Measurements from ENCODE around the gene CARD19.

Gene CARD19

DNA sequence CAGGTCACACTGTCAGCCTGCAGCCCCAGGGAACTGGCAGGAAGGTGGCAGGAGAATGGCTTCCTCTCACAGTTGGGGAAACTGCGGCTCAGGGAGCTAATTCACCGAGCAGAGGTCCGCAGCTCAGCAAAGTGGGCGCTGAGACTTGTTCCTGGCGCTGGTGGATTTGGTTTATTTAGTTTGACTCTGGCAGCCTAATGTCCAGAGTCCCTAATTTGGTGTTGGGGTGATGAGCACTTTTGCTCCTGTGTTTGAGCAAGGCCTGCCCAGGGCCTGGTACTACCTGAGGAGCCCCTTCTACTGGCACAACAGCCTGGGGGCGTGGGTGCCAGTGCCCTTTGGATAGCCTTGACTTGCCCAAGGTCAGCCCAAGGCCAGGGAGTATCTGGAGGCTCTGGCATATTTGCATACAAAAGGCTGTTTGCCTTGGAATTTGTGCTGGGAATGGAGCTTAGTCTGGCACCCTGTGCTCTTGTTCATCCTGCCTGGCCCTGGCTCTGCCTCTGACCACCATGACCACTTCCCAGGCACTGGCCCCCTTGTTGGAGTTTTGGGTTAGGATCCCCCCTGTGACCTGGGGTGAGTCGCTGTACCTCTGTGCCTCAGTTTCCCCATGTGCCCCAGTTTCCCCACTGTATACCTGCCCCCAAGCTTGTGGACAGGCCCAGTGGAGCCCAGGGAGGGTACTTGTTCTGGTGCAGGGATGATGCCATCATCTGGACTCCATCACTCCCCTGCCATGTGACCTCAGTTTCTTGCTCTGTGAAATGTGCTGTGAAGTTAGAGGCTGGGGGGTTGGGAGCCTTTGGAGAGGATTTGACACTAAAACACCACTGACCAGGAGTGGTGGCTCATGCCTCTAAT, 36.1 kb upstream of the CARD19 start:
- no peak overlapping the region for H3K4me2 ChIP-seq (ENCODE audit: low read length)
- no peaks in the 10 kb centered on the region for H3K79me2 ChIP-seq
- H3K27ac ChIP-seq = no peak overlapping the region
- H3K27me3 ChIP-seq (ENCODE audit: control insufficient read depth, insufficient read depth, low read length) = no peaks in the 10 kb centered on the region
- no peaks in the 10 kb centered on the region for H3K4me1 ChIP-seq
- H2AFZ ChIP-seq = no peak overlapping the region
- no peak overlapping the region for H3K4me3 ChIP-seq (ENCODE audit: low read depth, low read length)
- H3K9ac ChIP-seq = no peak overlapping the region
- TF ChIP-seq, protein P1, sequence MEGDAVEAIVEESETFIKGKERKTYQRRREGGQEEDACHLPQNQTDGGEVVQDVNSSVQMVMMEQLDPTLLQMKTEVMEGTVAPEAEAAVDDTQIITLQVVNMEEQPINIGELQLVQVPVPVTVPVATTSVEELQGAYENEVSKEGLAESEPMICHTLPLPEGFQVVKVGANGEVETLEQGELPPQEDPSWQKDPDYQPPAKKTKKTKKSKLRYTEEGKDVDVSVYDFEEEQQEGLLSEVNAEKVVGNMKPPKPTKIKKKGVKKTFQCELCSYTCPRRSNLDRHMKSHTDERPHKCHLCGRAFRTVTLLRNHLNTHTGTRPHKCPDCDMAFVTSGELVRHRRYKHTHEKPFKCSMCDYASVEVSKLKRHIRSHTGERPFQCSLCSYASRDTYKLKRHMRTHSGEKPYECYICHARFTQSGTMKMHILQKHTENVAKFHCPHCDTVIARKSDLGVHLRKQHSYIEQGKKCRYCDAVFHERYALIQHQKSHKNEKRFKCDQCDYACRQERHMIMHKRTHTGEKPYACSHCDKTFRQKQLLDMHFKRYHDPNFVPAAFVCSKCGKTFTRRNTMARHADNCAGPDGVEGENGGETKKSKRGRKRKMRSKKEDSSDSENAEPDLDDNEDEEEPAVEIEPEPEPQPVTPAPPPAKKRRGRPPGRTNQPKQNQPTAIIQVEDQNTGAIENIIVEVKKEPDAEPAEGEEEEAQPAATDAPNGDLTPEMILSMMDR (IDR thresholded peaks at IDR 0.05) = no peak
- H3K9me3 ChIP-seq (ENCODE audit: control insufficient read depth, low read length) = no peaks in the 10 kb centered on the region
- no peaks in the 10 kb centered on the region for H3K36me3 ChIP-seq (ENCODE audit: control insufficient read depth, insufficient read depth, low read length)

DNA sequence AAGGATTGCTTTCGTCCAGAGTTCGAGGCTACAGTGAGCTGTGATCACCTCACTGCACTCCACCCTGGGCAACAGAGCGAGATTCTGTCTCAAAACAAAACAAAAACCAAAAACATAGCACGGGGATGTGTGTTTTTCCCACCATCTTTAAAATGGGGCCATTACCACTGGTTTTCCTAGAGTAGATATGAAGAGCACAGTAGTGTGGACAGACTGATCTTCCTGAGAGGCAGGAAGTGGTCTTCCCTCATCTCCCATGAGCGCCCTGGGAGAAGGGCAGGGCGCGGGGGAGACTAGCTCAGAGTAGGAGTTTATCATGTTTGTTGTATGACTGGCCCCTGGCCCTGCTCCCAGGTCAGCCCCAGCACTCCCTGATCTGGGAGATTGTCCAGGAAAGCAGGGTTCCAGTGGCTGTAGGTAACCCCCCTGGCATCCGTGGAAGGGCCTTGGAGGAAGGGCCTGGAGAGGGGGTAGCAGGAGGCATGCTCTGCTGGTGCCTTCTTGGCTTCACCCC, 35.2 kb upstream of the CARD19 start:
- H3K27ac ChIP-seq = no peak overlapping the region
- no peaks in the 10 kb centered on the region for H3K9me3 ChIP-seq (ENCODE audit: control insufficient read depth, low read length)
- no peak overlapping the region for H3K9ac ChIP-seq
- TF ChIP-seq, protein P1 (IDR thresholded peaks at IDR 0.05) = no peak
- H3K27me3 ChIP-seq (ENCODE audit: control insufficient read depth, insufficient read depth, low read length) = no peaks in the 10 kb centered on the region
- H3K4me3 ChIP-seq (ENCODE audit: low read depth, low read length) = no peak overlapping the region
- H3K4me1 ChIP-seq = no peaks in the 10 kb centered on the region
- H2AFZ ChIP-seq = no peak overlapping the region
- H3K79me2 ChIP-seq = no peaks in the 10 kb centered on the region
- no peaks in the 10 kb centered on the region for H3K36me3 ChIP-seq (ENCODE audit: control insufficient read depth, insufficient read depth, low read length)
- H3K4me2 ChIP-seq (ENCODE audit: low read length) = no peak overlapping the region

- Histone ChIP-seq H3K27ac (no peak overlapping the region), H3K9ac (no peak overlapping the region)
- TF ChIP-seq, protein P1 (IDR thresholded peaks at IDR 0.05) = no peak
Observed at GRCh38 chr9:93061260-93061751, 34.7 kb upstream of the CARD19 start.

DNA sequence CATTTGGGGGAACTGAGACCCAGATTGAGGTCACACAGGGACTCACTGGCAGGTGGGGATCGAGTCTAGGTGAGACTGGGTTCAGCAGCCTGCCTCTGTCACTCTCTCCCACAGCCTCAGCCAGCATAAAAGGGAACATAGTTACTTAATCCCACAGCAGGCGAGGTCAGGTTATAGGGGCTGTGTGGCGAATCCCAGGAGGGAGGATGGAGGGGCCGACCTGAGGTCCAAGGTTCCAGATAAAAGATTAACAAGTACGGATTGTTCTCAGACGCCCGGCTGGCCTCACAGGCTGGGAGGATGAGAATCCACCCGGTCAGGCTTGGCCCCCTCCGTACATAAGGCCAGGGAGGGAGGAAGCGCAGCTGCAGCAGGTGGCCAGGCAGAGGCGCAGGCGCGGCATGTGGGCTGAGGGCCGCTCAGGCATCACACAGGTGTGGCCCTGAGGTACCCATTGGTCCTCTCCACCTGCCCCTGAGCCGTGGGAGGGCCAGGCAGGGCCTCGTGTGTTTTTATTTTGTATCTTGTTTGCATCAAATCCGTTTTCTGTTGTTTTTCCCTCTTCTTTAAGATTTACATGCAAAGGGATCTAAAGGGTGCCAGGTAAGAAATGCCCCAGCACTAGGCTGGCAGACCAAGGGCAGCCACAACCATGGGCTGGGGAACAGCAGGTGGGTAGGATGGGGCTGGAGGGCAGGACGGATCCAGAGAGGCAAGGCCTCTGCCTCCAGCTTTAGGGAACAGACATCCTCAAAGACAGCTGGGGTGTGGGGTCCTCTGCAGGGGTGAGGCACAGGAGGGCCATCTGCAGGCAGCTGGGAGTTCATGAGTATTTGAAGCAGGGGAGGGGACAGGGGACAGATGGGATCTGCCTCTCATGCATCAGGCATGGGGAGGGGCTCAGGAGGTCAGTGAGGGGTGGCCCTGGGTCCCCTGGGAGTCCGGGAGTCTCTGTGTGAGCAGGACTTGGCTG, 33.9 kb upstream of the CARD19 start:
- no peak overlapping the region for H3K4me2 ChIP-seq (ENCODE audit: low read length)
- H3K36me3 ChIP-seq (ENCODE audit: control insufficient read depth, insufficient read depth, low read length) = no peaks in the 10 kb centered on the region
- no peaks in the 10 kb centered on the region for H3K4me1 ChIP-seq
- H2AFZ ChIP-seq = no peak overlapping the region
- H3K9me3 ChIP-seq (ENCODE audit: control insufficient read depth, low read length) = no peaks in the 10 kb centered on the region
- no peak overlapping the region for H3K9ac ChIP-seq
- H3K79me2 ChIP-seq = no peaks in the 10 kb centered on the region
- no peak overlapping the region for H3K27ac ChIP-seq
- no peaks in the 10 kb centered on the region for H3K27me3 ChIP-seq (ENCODE audit: control insufficient read depth, insufficient read depth, low read length)
- TF ChIP-seq, protein P1 (IDR thresholded peaks at IDR 0.05) = no peak
- H3K4me3 ChIP-seq (ENCODE audit: low read depth, low read length) = no peak overlapping the region

More at GRCh38 chr9:93061260-93061751, 34.7 kb upstream of the CARD19 start:
- H3K4me2 ChIP-seq (ENCODE audit: low read length) = no peak overlapping the region
- no peaks in the 10 kb centered on the region for H3K9me3 ChIP-seq (ENCODE audit: control insufficient read depth, low read length)
- no peaks in the 10 kb centered on the region for H3K36me3 ChIP-seq (ENCODE audit: control insufficient read depth, insufficient read depth, low read length)
- no peaks in the 10 kb centered on the region for H3K79me2 ChIP-seq
- no peaks in the 10 kb centered on the region for H3K4me1 ChIP-seq
- no peak overlapping the region for H3K4me3 ChIP-seq (ENCODE audit: low read depth, low read length)
- no peak overlapping the region for H2AFZ ChIP-seq
- no peaks in the 10 kb centered on the region for H3K27me3 ChIP-seq (ENCODE audit: control insufficient read depth, insufficient read depth, low read length)

Data from parathyroid adenoma (tissue), 2 donors.